SIG-M5 (cell line): ENCODE results near the gene RNF112.
"Not testable (repeated sequence)": the region's sequence is repeated elsewhere in the genome, so short reads cannot be mapped to it uniquely, and the experiment has no call there.

ENCODE experiments used
- DNase-seq: peaks from one replicate; lab custom pipeline; 2025; lab: John Stamatoyannopoulos, UW

Gene RNF112

DNA sequence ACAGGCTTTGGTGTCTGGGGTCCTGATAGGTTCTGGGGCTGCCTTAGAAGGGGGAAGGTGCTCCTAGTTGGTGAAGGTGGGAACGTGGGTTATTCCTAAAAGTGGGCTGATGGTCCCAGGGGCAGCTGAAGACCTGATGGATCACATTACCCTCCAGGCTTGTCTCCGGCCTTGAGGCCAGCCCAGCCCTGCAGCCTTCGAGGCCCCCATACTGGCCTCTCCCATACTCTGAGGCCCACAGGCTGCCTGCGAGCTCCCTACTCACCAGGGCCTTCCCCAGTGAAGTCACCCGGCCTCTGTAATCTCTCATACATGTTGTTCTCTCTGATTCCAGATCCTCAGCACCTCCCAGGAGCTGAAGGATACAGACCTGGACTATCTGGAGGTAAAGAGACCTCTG lies 2.7 kb downstream of the RNF112 start:
- DNase-seq, result no peak

DNA sequence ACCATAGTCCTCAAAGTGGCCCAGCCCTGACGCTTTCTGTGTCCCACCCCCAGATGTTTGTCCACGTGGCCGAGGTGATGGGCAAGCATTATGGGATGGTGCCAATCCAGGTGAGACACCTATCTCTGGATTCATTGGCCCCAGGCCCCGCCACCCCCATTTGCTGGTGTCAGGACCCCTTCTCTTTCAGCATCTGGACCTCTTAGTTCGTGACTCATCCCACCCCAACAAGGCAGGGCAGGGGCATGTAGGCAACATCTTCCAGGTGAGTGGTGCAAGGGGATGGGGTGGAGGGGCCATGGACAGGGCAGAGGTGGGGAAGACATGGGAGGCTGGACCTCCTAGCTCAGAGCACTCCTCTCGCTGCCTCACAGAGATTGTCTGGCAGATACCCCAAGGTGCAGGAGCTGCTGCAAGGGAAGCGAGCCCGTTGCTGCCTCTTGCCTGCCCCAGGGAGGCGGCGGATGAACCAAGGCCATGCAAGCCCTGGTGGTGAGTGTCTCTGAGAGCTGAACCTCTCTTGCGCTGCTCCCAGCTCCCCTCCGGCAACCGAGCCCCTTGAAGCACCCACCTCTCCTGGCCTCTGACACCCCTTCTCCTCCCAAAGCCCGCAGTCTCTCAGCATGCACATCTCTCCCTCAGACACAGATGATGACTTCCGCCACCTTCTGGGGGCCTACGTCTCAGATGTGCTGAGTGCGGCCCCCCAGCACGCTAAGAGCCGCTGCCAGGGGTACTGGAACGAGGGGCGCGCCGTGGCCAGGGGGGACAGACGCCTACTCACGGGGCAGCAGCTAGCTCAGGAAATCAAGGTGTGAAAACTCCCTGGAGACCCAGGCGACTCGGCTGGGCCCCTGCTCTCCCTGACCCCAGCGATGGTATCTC lies 3.6 kb downstream of the RNF112 start:
- no peak for DNase-seq

DNA sequence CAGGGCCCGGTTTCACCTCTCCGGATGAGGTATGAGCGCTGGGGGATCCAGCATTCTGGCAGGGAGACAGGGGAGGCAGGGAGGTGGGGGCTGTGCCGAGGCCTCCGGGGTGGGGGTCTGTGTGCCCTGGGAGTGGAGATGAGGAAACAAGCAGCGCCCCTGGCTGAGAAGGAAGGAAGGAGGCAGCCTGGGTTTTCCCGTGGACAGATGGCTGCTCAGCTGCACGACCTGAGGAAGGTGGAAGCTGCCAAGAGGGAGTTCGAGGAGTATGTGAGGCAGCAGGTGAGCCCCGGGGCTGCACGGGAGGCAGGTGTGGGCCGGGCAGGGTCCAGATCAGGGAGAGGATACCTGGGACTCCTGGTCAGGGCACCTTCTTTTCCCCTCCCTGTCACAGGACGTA lies 4.3 kb downstream of the RNF112 start:
- no peak for DNase-seq

DNA sequence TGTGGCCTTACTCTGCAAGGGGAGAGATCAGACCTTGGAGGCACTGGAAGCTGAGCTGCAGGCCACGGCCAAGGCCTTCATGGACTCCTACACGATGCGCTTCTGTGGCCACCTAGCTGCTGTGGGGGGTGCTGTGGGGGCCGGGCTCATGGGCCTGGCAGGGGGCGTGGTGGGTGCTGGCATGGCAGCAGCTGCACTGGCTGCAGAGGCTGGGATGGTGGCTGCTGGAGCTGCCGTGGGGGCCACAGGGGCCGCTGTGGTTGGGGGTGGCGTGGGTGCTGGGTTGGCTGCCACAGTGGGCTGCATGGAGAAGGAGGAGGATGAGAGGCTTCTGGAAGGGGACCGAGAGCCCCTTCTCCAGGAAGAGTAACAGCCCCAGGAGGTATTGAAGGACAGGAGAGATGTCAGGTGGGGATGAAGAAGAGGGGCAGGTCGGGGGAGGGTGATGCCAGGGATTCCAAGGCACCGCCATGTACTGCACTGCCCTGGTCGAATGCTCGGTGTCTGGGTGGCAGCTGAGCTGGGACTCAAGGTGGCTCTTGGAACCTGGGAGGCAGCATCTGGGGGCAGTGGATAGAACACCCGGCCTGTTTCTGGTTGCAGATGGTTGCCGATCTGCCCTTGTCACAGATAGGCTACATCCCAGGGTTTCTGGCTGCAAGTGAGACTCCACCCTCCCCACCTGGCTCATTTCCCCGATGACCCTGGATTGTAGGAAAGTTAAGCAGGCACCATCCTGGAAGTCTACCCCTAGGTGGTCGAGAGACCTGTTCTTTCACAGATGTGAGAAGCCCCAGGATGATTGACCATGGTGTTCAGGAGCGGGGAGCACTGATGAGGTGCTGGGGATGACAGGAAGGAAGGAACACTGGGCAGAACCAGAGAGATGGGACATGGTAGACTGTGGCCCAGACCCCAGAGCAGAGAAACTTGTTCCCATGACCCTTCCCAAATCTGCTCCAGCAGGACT lies 5.1 kb downstream of the RNF112 start:
- DNase-seq, result no peak

DNA sequence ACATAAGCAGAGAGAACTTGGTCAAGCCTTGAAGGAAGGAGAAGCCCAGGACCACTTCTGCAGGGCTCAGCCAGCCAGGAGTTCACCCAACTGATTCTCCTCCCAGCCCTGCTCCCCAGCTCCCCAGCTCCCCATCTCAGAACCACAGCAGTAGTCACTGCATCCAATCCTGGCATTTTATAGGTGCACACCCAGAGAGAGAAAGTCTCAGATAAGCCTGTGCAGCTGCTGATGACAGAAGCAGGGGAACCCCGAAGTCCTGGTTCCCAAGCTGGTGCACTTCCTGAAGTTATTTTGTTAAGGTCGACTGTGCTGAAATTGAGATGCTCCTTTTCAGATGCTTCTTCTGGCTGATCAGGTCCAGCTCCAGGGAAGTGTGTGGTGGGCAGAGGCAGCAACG lies 6.6 kb downstream of the RNF112 start:
- no peak for DNase-seq

DNA sequence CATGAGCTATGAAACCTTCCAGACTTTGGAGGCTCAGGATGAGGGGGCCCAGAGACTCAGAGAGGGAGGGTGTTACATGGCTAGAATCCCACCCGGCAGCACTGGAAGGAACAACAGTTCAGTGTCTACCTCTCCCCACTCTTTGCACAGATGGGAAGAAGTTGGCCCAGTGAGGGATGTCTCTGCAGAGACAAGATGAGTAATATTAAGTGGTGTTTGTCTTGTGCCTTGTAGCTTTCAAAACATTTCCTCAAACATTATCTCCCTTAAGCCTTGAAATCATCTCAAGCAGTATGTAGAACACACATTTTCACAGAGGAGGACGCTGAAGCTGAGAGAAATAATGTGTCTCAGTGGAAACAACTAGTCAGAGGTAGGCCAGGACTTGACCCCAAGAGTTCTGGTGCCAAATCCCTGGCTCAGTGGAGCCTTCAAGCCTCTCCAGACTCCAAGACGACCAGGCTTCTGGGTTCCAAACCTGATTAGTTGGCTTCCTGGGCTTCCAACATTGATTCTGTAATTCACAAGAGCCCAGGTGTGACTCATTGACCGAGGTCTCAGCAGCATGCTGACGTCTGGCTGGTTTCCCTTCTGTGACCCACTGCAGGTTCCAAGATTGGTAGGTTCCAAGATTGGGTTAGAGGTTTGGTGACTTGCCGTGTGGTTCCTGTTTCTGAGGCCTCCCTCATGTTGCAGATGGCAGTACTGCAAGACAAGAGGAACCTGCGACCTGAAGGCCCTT lies 7.4 kb downstream of the RNF112 start:
- DNase-seq, result peak; percentile 38

DNA sequence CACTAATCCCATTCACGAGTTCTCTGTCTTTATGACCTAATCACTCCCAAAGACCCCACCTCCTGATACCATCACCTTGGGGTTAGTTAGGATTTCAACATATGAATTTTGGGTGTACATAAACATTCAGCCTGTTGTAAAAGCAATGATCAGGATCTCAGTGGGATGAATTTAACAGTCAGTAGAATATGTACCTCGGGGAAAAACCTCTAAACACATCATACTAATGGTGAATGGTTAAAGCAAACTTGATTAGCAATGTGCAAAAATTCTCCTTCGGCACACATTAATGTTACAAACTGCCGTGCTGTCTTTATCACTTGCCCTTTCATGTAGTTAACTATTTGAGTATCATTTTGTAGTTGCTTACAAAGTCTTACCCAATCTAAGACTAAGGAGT lies 10.2 kb downstream of the RNF112 start:
- DNase-seq, result no peak

DNA sequence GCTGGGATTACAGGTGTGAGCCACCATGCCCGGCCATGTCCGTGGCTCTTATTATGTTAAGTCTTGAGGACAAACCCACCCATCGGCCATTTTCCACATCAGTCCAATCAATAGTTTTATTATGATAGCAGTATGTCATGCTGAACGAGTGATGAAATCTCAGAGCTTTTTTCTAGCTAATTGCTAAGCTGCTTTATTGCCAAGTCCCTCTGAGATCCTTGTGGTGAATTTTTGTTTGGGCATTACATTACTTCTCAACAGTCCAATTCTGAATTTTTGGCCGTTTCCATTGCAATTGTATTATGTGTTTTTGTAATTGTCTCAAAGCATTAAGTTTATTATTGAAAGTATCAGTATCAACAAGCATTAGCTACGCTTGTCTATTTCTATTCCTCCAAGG lies 10.9 kb downstream of the RNF112 start:
- no peak for DNase-seq

DNA sequence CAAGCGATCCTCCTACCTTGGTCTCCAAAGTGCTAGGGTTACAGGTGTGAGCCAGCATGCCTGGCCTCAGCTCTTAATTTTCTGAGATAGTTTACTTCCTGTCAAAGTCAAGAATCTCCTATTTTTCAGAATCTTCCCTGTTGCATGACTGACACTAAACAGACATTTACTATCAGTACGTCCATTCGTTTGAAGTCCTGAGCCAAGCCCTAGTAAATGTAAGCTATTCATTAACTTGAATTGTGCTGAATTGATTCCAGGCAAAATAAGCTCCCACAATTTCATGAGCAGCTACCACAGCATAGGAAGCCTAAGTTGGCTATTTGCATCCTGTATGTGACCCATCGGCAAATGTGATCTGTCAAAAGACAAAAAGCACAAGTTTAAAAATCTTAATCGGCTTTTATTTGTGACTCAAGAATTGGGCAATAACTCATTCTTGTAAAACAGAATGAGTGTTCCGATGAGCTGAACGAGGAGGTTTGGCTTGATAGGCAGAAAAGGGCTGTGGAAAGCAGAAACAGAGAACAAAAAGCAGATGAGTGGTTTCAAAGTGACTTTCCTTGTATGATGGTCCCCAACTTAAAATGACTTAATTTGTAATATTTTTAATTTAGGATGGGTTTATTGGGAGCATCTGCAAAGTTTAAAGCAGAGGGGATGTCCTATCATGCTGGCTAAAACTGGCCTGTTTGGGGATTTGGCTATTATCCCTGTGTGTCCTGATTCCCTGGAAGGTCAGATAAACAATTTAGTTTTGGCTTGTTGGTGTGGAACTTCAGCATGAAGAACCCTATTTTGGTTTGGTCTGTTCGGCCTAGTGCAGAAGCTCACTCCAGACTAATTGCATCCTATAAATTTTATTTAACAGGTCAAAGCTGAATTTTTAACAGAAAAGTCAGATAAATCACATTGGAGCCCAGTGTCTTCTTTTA lies 14.2 kb downstream of the RNF112 start:
- no peak for DNase-seq

DNA sequence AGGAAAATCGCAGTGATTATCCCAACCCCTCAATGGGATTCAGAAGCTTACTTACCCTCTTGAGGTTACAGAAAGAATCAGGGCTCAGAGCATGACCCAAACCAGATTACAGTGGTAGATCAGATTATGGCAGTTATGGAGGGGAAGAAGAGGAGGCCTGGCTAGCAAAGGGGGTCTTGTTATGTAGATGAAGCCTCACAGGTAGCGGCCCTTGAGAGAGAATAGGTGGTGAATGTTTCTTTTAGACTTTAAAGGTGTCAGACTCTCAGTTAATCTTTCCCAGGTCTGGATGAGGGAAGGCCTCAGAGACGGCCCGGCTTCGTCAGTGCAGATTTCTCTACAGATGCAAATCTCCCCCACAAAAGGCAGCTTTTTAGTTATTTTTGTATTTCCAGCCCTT lies 15.6 kb downstream of the RNF112 start:
- DNase-seq, result no peak

DNA sequence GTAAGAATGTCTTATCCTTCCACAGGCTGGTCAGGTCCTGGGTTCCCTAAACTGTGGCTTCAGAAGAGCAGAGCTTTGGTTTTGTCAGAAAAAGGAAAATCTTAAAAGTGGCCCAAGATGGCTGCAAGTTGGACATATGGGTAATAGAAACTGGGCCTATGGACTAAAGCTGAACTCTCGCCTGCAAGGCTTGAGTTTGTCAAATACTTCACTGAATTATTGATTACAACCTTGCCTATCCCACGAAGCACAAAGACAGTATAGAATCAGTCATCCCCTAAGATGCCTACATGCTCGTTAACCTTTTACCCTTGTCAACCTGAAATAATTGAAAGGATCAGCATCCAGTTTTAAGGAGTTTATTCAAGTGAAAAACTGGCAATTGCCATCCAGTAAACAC lies 20.7 kb downstream of the RNF112 start:
- DNase-seq, result no peak

DNA sequence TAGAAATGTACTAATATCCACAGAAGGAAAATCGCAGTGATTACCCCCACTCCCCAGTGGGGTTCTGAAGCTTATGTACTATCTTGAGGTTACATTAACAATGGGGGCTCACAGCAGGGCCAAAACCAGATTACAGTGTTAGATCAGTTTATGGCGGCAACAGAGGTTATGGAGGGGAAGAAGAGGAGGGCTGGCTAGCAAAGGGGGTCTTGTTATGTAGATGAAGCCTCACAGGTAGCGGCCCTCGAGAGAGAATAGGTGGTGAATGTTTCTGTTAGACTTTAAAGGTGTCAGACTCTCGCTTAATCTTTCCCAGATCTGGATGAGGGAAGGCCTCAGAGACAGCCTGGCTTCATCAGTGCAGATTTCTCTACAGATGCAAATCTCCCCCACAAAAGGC lies 22.2 kb downstream of the RNF112 start:
- DNase-seq, result no peak

DNA sequence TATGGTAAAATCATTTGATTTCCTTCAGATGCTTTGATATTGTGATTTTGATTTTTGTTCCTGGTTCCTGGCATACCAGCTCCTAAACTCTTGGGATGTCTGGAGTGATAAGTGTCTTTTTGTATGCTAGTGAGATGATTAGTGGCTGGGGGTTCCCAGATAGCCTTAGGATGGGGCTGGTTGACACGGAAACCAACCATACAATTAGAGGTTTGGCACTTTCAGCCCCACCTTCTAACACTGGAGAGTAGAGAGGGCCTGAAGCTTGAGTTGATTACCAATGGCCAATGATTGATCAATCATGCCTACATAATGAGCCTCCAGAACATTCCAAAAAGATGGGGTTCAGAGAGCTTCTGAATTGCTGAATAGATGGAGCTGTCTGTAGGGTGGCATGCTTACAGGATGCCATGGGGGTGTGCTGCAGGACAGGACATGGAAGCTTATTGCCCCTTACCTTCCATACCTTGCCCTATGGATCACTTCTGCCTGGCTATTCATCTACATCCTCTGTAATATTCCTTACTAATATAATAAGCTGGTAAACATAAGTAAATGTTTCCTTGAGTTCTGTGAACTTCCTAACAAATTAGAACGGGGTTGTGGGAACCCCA lies 22.8 kb downstream of the RNF112 start:
- no peak for DNase-seq

DNA sequence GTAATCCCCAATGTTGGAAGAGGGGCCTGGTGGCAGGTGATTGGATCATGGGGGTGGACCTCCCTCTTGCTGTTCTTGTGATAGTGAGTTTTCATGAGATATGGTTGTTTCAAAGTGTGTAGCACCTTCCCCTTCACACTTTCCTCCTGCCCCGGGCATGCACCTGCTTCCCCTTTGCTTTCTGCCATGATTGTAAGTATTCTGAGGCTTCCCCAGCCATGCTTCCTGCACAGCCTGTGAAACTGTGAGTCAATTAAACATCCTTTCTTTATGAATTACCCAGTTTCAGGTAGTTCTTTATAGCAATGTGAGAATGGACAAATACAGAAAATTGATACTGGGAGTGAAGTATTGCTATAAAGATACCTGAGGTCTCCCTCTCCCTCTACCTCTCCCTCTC lies 29.4 kb downstream of the RNF112 start:
- no peak for DNase-seq

DNA sequence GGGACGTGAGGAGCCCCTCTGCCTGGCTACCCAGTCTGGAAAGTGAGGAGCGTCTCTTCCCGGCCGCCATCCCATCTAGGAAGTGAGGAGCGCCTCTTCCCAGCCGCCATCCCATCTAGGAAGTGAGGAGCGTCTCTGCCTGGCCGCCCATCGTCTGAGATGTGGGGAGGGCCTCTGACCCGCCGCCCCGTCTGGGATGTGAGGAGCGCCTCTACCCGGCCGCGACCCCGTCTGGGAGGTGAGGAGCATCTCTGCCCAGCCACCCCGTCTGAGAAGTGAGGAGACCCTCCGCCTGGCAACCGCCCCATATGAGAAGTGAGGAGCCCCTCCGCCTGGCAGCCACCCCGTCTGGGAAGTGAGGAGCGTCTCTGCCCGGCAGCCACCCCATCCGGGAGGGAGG lies 30.3 kb downstream of the RNF112 start:
- not testable (repeated sequence) for DNase-seq

DNA sequence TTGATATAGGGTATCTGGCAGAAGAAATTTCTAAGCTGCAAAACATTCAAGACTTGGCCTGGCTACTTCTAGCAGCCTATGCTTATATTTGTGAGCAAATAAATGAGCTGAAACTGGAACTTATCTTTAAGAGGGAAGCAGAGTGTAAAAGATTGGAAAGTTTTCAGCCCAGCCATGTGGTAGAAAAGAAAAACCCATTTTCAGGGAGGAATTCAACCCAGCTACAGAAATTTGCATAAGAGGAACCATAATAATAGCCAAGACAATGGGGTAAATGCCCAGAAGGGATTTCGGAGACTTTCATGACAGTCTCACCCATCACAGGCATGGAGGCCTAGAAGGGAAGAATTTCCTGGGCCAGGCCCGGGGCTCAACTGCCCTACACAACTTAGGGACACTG lies 31.7 kb downstream of the RNF112 start:
- DNase-seq, result no peak

DNA sequence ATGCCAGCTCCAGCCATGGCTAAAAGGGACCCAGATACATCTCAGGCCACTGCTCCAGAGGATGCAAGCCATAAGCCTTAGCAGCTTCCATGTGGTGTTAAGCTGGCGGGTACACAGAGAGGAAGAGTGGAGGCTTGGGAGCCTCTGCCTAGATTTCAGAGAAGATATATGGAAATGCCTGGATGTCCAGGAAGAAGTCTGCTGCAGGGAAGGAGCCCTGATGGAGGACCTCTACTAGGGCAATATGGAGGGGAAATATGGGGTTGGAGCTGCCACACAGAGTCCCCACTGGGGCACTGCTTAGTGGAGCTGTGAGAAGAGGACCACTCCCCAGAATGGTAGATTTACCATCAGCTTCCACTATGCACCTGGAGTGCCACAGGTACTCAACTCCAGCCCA lies 32.1 kb downstream of the RNF112 start:
- no peak for DNase-seq

DNA sequence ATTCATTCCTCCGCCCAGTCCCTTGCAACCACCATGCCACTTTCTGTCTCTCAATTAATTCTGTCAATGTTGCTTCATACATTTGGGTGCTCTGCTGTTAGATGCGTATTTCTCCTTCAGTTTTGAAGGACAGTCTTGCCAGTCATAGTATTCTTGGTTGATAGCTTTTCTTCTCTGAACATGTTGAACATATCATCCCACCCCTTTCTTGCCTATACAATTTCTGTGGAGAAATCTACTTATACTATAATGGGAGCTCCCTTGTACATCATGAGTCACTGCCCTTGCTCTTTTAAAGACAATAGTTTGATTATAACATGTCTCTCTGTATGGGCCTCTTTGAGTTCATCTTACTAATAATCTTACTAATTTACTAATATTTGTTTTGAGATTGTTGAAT lies 34.1 kb downstream of the RNF112 start:
- DNase-seq, result no peak

DNA sequence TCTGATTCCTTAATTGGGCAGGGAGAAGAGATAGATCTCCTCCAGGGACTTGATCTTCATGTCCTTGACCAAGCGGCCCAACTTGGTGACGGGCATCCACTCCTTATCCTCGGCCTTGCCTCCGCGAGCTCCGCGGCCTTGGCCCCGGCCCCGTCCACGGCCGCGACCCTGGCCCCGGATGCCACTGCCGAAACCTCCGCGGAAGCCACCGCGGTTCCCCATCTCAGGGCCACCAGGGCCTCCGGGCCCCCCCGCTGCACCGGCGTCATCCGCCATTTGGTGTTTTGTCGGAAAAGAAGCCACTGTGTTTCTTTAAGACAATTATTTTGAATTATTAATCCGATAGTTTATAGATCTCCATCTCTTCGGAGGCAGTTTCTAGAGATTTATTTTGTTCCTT lies 35.5 kb downstream of the RNF112 start:
- not testable (repeated sequence) for DNase-seq

DNA sequence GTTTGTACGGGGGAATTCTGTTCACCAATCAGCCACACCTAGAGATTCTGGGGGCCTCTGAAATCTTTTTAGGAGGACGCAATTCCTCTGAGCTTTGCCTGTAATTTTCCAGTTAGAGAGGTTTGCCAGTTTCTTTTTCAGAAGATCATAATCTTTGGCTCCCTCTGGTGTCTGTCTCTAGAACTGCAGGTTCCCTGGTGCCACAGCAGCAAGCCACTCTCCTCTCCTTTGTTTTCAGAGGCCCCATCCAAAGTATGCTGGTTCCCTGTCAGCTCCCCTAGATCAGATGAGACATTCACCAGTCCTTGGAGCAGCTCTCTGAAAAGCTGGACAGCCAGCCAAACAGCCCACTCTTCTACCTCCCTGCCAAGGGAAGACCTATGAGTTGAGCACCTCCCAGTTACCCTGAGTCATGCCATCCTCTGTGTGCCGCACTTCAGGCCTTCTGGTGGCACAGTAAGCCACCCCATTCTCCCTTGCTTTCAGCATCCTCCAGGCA lies 36.1 kb downstream of the RNF112 start:
- DNase-seq, result no peak
